VCaP (cell line): ENCODE results near the gene SGK2.

Source experiments
- H3K27ac ChIP-seq: fragments of 450-650 bp; 2 replicates; pipeline ENCODE4 v1.5.1; 2017
- TF ChIP-seq, protein P1 (sequence below): fragments of 450-650 bp; conservative IDR thresholded peaks from 2 replicates; pipeline ENCODE4 v1.5.1; 2017; ENCODE audit warnings: mild to moderate bottlenecking, moderate library complexity

SGK2 gene

DNA sequence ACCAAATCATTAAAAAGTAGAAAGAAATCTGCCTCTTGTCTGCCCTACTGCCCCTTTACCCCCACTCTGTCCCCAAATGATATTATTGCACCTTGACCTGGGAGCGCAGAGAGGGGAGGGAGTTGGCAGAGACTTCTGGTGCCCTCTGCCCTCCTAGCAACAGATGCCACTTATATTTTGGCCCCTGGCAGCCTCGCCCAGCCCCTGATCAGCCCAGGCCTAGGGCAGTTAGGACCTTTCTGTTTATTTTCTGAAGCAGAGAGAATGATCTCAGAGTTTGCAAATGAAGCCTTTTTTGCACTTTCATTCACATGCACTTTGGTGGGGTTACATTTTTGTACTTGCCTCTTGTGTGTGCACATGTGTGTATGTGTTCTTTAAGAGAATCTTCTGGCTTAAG, 8.4 kb upstream of the SGK2 start:
- no peak overlapping the region for H3K27ac ChIP-seq
- TF ChIP-seq, protein P1, sequence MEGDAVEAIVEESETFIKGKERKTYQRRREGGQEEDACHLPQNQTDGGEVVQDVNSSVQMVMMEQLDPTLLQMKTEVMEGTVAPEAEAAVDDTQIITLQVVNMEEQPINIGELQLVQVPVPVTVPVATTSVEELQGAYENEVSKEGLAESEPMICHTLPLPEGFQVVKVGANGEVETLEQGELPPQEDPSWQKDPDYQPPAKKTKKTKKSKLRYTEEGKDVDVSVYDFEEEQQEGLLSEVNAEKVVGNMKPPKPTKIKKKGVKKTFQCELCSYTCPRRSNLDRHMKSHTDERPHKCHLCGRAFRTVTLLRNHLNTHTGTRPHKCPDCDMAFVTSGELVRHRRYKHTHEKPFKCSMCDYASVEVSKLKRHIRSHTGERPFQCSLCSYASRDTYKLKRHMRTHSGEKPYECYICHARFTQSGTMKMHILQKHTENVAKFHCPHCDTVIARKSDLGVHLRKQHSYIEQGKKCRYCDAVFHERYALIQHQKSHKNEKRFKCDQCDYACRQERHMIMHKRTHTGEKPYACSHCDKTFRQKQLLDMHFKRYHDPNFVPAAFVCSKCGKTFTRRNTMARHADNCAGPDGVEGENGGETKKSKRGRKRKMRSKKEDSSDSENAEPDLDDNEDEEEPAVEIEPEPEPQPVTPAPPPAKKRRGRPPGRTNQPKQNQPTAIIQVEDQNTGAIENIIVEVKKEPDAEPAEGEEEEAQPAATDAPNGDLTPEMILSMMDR: no peak

DNA sequence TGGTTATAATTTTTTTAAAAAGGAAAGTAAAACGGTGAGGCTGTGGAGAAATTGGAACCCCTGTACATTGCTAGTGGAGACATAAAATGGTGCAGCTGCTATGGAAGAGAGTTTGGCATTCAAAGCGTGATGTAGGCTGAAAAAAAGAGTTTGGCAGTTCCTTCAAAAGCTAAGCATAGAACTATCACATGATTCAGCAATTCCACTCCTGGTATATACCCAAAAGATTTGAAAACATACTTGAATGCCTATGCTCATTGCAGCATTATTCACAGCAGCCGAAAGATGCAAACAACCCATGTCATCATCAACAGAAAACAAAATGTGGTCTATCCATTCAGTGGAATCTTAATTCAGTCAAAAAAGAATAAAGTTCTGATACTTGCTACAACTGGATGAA, 4.5 kb upstream of the SGK2 start:
- TF ChIP-seq, protein P1: no peak
- H3K27ac ChIP-seq: no peak overlapping the region

DNA sequence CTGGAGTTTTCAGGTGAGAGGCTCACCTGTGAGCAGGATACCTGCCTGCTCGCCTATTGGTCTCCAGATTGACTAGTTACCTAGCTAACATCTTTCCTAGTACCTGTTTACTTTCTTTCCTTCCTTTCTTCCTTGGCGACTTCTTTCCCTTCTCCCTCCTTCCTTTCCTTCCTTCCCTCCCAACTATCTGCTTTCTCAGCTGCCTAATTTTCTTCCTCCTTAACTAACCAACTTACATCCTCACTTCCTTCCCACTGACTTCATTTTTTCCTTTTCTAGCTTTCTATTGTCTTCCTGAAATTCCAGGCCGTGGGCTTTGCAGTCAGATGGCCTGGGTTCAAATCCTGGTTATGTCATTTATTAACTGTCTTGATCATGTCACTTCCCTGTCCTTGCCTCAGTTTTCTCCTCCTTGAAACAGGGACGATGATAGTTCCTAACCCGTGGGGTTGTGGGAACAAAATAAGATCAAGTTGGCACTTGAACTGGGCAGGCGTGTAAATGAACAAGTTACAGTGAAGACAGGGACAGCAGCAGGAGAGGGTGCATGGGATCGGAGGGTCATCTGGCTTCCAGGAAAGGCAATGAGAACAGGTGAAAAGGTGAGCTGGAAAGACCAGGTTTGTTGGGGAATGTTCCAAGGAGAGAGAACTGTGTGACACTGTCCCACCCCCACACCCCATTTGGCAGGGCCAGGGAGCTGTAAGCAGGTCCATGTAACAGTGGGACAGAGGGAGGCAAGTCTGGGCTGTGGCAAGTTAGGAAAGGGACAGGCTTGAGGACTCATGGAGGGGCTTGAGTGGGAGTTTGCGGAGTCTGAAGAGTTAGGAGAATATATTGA, 540 bp downstream of the SGK2 start:
- TF ChIP-seq, protein P1: no peak
- H3K27ac ChIP-seq: peak overlapping the region; percentile 84

DNA sequence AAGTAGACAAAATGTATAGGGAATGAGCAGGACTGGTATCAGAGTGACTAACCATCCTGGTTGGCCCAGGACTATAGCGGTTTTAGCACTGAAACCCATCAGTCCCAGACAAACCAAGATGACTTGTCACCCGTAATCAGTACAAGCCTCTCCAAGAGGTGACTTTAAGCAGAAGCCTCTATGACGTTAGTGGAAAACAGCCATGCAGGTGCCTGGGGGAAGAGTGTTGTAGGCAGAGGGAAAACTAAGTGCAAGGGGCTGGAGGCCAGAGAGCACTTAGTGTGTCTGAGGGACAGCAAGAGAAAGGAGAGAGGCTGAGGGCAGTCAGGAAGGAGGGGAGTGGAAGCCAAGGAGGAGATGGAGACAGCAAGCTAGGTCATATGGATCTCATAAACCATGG, 2.1 kb downstream of the SGK2 start:
- TF ChIP-seq, protein P1: no peak

DNA sequence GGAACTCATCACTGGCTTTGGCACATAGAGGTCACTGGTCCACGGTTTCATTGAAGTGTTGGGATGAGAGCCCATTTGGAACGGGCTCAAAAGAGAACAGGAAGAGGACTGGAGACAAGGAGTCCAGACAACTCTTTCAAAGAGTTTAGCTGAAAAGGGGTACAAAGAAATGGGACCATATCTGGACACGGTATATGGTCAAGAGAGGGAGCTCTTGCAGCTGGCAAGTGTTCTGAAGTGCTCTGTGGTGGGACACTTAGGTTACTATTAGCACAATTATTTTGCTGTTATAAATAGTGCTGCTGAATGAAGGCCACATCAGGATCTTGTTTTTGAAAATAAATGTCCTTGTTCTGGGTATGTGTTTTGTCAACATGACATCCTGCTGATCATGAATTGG, 4.6 kb downstream of the SGK2 start:
- no peak overlapping the region for H3K27ac ChIP-seq
- TF ChIP-seq, protein P1: no peak

More for the DNA sequence above, 2.1 kb downstream of the SGK2 start:
- no peak overlapping the region for H3K27ac ChIP-seq

DNA sequence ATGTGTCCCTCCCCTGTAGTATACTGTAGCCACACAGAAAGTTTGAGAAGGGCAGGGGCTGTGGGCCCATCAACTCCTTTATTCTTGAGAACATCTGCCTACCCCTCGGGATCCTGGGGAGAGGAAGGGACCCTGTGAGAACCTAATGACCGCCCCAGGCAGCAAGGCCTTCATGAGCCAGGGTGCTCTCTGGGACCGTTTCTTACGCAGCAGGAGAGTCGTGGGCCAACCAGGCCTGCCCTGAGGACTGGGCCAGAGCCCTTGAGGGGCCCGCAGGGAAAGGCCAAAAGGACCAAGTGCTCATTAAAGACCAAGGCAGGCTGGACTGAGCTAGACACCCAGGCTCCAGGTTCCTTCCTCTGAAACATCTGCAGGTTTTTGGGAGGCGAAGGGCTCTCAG, 5.2 kb downstream of the SGK2 start:
- TF ChIP-seq, protein P1: no peak

DNA sequence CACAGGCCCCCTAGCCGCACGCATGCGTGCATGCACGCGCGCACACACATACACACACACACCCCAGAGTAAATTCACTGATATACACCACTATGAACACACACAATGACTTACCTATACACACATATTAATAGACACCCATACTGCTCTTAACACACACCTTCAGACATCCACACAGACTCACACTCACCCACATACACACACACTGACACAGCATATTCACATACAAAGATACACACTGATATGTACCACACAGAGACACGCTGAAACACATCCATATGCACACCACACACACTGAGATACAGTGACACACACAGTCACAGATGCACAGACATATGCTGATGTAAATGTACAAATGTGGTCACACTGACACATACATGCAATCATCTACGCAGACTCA, 5.6 kb downstream of the SGK2 start:
- TF ChIP-seq, protein P1: no peak
- H3K27ac ChIP-seq: no peak overlapping the region

More for the DNA sequence above, 5.2 kb downstream of the SGK2 start:
- no peak overlapping the region for H3K27ac ChIP-seq
